GM18861 (cell line): ENCODE measurements around the gene AATF.

Experiments used
- ATAC-seq: cut with Tn5 transposase; IDR thresholded peaks from one replicate; pipeline ENCODE4 v1.9.1; 2021; ENCODE audit not compliant: unreplicated experiment

Gene AATF

DNA sequence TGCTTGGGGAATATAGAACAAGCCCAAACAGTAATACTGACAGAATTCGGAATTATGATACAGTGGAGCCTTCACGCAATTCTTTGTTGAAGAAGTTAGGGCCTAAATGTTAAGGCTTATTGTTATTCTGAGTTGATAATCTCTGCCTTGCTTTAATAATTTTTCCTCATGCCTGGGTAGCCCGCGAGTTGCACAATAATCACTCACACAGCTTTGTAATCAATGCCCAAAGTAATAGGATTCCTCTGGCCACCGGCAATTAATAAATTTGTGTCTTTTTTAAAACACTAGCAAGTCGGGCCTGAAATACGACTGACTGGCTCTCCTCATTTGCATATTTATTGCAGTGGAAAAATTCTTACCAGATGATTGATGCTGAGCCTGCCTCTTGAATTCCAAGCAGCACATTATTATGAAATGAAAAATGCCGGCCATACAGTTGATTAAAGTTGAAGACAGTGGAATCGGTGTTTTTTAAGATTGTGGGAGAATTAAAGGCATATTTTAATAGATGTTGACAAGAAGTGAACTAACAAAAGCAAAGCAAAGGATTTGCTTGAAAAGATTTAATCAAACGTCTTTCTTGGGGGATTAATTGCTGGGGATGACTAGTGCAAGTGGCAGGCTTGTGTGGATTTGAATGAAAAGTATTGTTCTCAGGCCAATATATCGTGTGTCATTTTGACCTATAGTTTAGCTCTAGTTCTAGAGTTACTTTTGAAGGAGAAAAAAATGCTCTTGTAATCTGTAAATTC is 30.2 kb downstream of the AATF start:
- no peak for ATAC-seq

DNA sequence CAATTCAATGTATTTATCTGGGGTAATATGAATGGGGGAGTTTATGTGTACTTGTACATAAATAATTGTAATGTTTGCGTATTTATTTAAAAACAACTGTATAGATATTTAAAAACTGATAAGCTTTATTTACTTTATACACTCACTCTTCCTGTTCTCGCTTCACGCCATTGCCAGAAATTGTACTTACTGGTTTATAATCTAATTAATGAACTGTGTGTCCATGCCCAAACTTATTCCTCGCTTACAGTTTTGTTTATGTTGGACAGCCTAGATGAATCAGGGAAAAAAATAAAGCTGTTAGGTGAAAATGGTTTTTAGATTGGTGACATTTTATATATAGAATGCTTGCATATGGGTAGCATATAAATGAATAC is 30.8 kb downstream of the AATF start:
- ATAC-seq: no peak

DNA sequence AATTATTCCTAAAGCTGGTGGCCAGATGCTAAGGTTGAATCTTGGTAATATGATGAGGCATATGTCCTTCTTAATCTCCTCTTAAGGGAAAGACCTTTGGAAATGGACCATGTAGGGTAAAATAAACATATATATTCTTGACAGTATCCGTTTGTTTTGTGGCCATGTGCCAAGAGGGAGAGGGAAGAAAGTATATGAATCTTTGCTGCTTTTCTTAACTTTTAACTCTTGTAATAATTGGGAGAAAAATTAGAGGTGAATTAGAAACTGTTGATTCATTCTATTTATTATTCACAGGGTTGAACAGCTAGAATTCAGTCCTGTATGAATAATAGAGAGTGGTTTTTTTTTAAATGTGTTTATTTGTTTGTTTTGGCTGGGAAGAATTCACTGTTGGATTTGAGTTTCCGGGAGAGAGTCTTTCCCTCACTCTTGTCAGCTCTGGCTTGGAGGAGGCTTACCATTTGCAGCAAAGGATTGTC is 31.6 kb downstream of the AATF start:
- no peak for ATAC-seq

DNA sequence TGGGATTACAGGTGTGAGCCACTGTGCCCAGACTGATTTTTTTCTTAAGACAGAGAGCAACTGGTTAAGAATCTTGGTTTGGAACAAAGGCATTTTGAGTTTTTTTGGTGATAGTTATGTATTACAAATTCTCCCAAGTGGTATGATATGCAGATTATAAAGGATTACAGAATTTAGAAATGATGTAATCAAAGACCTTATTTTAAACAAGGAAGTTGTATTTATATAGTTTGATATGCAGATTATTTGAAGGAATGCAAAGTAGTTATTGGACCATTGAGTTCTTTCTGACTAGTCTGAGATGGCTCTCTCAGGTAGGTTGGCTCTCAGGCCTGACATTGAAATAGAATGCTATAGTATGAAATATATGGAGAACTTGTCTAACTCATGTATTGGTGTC is 34.9 kb downstream of the AATF start:
- no peak for ATAC-seq

DNA sequence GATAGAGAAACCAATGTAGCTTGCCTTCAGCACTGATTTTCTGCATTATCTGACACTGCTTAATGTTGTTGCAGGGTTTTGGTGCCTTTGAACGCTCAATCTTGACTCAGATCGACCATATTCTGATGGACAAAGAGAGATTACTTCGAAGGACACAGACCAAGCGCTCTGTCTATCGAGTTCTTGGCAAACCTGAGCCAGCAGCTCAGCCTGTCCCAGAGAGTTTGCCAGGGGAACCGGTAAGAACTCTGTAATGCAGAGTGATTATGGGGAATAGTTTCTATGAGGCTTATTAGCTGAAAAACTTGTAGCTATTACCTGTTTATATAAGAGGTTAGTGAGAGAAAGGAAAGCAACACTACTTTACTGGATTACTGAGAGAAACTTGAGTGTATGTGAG is 40.4 kb downstream of the AATF start:
- ATAC-seq: no peak

DNA sequence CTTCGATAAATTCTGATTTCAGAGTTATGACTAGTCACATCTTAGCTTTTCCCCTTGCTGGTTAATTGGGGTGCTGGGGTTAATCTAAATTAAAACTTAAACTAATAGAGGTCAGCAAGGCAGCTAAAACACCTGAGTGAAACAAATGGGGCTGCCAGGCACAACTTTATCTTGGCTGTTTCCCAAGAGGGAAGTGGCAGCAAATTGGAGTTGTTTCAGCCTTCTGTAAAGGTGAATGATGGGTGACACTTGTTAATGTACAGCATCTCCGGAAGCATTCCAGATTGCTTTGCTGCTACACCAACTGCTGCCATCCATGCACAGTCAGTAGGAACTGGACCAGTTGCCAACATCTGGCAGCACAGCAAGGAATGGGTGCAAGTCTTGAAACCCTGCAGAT is 43.9 kb downstream of the AATF start:
- no peak for ATAC-seq

DNA sequence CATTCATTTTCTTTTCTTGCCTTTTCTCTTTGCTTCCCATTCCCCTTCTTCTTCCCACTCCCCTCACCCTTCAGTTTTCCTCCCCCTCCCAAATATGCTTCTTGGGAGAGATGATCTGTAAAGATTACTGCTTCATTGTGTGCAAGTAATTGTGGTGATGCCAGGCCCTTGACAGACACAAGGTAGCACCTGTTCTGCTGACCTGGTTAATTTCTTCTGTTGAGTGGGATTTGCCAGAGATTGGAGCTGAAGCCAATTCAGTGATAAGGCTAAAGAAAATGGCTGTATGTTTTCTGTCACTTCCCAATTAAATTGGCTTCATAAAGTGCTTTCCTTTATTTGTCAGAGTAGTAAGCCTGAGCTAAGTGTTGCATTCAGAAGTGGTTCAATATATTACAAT is 44.5 kb downstream of the AATF start:
- ATAC-seq: no peak

DNA sequence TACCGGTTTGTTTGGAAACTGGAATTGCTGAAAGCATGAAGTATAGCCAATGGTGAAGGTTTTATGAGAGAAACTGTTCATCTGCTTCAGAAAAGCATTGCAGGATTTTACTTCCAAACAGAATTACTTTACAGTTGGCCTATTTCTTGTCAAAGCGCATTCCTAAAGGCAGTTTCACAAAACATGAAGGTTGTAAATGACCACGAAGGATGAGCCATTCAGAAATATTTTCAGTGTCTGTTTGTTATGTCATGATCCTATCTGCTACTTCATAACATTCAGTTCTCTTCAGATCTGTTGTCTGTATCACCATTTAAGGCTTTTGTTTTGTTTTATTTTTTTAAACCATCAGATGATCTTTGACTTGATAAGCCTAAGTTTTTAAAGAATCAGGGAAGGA is 45.7 kb downstream of the AATF start:
- no peak for ATAC-seq

DNA sequence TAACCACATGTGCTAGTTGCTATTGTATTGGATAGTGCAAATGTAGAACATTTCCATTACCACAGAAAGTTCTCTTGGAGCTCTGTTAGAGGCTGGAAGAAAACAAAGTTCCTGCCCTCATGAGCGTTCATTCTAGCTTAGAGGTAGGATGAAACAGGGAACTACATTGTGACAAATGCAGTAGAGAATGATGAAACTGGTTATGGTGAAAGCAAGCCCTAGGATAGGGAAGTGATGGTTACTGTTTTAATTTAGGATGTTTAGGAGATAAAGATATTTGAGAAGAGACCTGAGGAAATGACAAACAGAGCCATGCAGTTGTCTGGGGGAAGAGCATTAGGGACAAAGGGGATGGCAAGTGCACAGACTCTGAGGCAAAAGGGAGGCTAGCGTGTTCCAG is 50.7 kb downstream of the AATF start:
- no peak for ATAC-seq

DNA sequence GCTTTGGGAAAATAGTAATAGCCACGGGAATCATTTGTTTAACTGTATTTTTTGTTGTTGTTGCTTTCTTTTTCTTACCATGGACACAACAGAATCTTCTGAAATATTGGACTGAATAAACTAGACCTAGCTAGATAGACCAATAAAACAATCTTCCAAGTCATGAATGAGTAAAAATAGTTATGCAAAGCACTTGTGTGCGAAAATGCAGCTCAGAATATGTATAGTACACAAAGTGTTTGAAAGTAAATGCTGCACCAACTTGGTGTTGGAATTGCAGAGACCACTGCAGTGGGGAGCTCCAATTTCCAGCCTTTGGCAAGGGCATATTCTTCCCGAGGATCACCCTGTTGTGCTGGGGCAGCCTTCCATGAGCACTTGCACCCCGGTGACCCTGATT is 68.0 kb downstream of the AATF start:
- no peak for ATAC-seq

DNA sequence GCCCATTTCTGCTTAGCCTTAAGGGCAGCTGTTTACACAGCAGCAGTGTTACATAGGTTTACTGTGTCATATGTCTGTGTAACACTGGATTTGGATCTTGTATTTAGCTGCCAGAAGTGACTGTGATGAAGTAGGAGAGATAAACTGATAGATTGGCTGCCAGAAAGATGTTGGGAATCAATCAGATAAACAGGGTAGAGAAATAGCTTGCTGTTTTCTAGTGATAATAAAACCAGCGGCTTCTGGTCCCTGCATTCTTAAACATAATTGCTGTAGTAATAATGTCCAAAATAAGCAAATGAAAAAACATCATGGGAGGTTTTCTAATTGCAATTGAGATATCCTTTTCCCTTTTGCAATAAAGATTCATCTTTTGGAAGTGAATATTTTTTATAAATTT is 68.7 kb downstream of the AATF start:
- no peak for ATAC-seq

DNA sequence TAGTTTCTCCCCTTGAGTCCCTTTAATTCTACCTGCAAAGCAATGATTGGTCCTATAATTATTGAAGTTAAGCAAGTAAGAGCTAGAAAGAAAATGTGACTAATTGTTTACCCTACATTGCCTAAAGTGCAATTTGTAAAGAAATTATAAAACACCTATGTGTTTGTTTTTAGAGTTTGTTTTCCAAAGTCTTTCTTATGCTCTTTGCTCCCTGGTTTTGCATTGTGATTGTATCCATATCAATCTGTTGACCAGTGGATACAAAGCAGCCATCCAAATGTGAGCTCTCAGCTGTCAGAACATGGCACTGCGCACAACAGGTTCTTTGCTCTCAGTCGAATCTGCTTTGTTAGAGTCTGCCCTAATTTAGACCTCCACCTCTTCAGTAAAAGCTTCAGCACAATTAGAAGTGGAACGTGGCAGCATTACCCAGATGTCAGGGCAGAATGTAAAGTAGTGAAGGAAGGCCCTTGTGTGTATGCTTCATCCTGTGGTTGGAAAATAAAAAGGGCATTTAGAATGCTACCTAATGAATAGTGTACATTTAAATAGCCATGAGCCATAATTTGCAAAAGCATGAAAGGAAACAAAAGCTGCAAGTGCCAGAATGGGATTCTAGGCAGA is 70.5 kb downstream of the AATF start:
- ATAC-seq: no peak

DNA sequence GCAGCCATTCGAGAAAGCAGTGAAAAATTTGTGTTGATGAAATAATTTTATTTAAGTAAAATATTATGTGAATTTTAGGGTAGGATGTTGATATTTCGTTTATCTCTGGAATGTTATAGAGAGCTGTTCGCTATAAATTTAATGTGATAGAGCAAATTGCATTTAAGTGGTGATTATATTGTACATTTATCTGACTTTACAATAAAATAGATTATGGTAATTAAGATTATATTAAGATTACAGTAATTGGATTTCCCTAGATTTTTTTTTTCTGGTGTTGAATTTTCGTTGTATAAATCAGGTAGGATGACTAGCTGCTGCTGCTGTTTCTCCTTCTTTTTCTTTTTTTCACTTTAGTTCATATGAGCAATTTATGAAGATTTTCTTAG is 71.0 kb downstream of the AATF start:
- no peak for ATAC-seq

DNA sequence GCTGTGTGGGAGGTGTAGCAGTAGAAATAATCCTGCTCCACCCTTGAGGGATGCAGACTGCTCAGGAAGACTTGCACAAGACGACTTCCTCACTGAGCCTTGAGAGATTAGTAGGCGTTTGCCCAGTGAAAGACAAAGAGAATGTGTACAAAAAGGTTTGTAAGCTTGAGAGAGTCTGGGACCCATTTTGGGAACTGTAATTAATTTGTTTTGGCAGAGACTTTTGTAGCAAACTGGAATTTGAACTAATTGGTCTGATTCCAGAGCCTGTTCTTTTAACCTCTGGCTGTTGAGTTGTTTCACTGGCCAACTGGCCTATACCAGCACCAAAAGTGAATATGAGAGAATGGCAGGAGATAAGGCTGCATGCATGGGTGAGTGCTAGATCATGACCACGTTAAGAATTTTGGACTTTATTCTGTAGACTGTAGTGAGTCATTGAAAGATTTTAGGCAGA is 75.5 kb downstream of the AATF start:
- ATAC-seq: no peak

DNA sequence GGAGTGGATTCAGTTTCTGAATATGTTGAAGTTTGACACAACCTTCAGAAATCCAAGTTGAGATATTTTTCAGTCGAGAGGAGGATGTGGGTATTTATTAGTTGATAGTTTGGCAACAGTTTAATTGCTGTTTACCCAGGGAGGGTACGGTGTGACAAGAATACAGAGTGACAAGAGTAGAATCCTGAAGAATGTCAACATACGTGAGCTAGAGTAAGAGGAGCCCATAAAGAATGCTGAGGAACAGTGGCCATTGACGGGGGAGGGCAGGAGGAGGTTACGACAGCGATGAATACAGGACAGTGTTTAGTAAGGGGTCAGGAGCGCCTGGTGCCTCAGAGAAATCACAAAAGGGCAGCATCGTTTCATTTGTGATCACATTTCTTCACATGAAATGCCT is 76.5 kb downstream of the AATF start:
- no peak for ATAC-seq

DNA sequence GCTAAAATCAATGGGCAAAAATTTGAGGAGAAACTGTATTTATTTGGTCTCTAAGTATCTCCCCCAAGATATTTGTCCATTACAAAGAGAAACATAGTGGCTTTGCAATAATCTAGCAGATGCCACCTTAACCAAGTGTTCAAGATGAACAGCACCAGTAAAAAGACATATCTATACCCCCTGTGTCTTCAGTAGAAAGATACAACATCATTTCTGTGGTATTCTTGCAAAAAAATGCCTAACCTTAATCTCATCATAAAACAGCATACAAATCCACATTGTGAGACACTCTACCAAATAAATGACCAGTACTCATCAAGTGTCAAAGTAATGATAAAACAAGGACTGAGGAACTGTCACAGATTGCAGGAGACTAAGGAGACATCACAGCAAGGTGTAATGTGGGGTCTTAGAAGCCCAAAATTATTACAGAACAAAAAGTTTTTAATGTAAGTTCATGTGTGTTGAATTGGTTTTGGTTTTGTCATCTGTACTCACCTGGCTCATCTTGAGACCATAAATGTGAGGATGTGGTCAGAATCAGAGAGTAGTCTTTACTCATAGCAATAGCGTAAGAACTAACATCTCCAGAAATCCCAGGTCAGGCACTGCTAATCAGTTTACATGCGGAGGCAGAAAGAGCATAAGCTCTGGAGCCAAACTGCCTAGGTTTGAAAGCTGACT is 77.2 kb downstream of the AATF start:
- ATAC-seq: no peak

DNA sequence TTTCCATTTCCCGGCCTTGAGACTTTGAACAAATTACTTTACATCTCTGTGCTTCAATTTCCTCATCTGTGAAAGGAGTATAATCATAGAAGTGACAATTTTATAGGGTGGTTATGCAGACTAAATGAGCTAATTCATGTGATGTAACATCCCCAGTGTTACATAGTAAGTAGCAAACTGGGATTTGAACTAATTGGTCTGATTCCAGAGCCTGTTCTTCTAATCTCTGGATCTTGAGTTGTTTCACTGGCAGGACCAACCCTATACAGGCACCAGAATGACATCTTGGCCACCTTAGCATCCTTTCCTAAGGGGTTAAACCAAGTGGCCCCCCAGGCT is 77.7 kb downstream of the AATF start:
- no peak for ATAC-seq

DNA sequence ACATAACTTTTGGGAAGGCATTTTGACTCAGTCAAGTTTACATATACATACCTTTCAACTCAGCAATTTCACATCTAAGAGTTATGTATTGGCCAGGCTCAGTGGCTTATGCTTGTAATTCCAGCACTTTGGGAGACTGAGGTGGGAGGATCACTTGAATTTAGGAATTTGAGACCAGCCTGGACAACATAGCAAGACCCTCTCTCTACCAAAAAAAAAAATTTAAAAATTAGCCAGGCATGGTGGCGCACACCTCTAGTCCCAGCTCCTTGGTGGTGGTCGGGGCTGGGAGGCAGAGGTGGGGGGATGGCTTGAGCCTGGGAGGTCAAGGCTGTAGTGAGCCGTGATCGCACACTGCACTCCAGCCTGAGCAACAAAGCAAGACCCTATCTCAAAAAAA is 79.3 kb downstream of the AATF start:
- ATAC-seq: no peak

DNA sequence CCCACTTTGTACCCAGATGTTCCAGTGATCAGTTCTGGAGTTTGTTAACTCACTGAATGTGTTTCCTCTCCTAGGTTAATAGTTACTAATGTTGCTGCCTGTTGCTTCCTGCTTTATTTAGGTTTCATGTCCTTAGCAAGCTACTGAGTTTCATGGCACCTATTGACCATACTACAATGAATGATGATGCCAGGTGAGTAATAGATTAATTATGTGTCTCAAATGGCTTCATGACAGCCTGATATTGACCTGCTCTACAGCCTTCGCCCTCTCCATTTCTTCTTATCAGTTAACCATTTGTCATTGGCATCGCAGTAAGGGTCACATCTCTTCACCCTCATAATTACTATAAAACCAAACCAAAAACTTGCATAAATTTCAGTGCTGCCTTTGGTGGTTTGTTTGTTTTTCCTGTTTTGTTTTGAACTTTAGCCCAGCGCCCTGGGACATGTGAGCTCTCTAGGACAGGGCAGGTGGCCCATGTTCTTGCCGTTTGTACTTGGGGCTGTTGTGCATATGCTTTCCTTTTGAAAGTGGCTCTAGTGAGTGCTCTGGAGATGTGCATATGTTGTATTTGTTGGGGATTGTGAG is 82.8 kb downstream of the AATF start:
- ATAC-seq: no peak

DNA sequence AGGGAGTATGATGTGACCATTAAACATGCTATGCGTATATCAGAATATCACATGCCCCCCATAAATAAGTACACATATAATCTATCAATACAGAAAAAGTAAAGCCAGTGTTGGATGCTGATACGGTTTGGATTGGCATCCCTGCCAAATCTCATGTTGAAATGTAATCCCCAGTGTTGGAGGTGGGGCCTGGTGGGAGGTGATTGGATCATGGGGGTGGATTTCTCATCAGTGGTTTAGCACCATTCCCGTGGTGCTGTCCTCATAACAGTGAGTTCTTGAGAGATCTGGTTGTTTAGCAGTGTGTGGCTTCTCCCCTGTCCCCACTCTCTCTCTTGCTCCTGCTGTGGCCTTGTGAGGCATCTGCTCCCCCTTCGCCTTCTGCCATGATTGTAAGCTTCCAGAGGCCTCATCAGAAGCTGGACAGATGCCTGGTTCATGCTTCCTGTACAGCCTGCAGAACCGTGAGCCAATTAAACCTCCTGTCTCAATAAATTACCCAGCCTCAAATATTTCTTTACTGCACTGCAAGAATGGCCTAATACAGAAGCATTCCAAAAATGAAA is 88.9 kb downstream of the AATF start:
- ATAC-seq: no peak

DNA sequence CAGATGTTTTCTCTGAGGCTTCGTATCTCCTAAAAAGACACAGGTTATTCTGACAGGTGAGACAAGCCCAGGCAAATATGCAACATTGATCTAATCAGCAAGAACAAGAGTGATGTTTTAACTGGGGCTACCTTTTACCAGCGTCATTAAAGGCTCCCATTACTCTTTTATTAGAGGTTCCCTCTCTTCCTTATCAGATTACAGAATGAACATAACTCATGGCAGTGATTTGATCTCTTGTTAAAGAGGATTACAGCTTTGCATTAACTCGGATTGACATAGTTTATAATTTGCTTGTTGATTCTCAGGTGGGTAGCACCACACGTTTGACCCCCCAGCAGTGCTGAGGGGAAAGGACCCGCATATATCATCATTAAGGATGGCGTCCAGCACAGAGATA is 90.5 kb downstream of the AATF start:
- no peak for ATAC-seq

DNA sequence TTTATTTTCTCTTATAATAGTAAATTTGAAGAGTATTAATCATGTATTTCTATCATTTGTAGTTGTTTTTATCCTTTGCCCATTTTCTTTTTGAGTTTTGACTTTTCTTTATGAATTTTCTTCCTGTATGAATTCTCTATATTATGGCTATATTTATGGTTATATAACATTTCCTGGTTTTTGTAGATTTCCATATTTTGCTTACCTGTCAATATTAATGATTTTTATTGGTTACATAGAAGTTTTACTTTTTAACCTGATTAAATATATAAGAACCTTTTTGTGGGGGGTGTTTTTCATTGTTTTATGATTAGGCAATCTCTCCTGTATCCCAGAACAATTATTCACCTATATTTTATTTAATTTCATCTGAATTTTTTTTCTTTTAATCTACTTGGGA is 93.2 kb downstream of the AATF start:
- ATAC-seq: no peak
